ENCODE measurements around the gene PNPLA7.

DNA sequence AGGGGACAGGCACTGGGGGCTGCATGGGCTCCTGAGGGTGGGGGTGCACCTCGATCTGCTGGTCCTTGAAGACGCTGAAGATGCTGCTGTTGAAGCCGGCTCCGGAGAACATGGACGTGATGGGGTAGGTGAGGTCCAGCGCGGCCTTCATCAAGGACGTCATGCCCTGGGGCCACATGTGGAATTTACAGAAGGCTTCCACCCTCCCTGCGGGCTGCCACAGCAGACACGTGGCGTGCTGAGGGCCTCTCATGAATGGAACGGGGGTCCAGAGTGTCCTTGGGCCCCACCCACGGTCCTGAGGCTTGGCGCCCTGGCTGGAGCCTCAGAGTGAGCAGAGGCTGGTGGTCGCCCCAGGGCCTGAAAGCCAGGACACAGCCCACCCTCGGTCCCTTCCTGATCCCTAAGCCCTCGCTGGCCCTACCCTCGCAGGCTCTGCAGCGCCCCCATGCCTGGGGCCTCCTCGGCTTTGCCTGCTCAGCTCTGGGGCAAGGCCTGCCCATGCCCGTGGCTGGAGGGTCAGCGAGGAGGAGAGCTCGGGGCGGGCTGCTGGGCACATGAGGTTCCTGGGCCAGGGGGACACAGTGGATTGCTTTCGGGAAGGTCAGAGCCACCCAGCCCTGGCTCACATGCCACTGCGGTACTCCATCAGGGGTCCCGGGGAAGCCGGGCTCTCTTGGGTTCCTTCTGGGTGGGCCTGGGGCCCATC, 85.8 kb downstream of the PNPLA7 start:
- no peak for TF ChIP-seq CTCF (conservative IDR thresholded peaks at IDR 0.05 in 1 of 2, IDR thresholded peaks at IDR 0.05 in 1 of 2; ENCODE audit: extremely low read depth in 1 of 2, insufficient read depth in 1 of 2, low read depth in 1 of 2, low read length in 2 of 2)
- TF ChIP-seq EZH2 (IDR thresholded peaks at IDR 0.05; ENCODE audit: borderline replicate concordance, low read length): no peak

All from mammary epithelial cell (primary cell).